Stimulated activated CD8-positive, alpha-beta memory T cell treated with anti-CD3 and anti-CD28 coated beads, Interleukin-7, amount 100 ng/mL, for 1 hour (primary cell): ENCODE data around the gene TRMT44.

Experiments used
- DNase-seq, 2 donors: peaks; one replicate each; pipeline ENCODE4 v3.0.0-alpha.2; 2020; ENCODE audit warnings: low read depth in 2 of 2

The TRMT44 gene

DNA sequence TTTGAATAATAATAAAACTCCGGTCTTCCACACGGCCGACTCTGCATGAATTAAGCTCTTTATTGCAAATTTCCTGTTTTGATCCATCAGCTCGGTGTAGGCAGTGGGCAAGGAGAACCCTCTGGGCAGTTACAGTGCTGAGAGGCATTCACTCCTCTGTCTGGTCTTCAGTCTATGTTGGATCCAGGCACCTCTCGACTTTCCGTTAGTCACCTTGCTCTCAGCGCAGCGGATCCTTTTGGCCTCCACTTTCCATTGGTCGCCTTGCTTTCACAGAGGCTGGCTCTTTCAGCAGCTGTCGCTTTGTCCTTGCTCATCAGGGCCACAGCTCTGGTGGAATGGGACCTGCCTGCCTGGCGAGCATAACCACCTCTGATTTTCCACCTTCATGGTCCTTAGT, 52.9 kb downstream of the TRMT44 start:
- no peak for DNase-seq

GRCh38 chr4:8494218-8494617, 53.6 kb downstream of the TRMT44 start:
- DNase-seq = no peak

DNA sequence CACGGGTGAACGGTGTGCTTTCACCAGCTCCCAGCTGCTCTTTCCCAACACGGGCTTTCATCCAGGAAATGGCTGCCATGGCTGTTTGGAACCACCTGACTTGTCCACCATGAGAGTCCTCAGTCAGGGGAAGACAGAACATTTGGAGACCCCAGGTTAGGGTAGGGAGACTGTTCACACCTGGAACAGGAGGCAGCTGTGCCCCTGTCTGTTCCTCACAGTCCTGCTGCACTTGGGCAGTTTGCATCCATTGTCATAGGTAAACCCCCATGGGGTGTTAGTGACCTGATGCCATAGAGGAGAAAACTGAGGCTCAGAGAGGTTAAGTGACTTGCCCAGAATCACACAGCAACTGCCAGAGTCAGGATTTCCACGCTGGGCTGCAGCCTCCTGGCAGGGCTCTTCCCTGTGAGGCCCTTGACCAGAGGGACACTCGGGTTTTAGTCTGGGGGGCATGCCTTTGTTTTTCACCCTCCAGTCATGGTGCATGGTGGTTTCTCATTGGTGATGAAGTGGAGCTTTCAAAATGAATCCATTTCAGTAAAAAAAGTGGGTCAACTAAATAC, 54.5 kb downstream of the TRMT44 start:
- DNase-seq = no peak

- DNase-seq = no peak
These were observed 55.2 kb downstream of the TRMT44 start for GRCh38 chr4:8495803-8496202.

GRCh38 chr4:8497762-8498161, 57.2 kb downstream of the TRMT44 start:
- DNase-seq = no peak

- no peak for DNase-seq
These were observed 60.4 kb downstream of the TRMT44 start for GRCh38 chr4:8500966-8501365.

DNA sequence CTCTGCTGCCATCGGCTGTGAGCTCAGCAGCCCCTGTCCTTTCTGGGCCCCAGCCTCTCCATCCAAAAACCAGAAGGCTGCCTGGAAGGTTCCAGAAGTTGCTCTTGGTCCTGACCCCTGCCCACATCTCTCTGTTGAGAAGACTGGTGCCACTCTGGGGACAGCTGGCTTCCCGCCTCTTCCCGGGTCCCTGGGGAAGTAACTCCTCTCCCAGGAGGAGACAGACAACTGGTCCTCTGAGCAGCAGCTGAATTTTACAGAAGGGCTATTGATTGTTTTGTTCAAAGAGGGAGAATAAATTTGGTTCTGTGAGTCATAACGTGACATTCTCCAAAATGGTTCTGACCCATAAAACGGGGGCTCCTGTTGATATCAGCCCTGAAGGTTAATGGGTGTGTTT, 61.2 kb downstream of the TRMT44 start:
- no peak for DNase-seq

- DNase-seq = no peak
These were observed 61.8 kb downstream of the TRMT44 start for GRCh38 chr4:8502371-8502770.

- DNase-seq = no peak
These were observed 62.4 kb downstream of the TRMT44 start for GRCh38 chr4:8502836-8503585.

DNA sequence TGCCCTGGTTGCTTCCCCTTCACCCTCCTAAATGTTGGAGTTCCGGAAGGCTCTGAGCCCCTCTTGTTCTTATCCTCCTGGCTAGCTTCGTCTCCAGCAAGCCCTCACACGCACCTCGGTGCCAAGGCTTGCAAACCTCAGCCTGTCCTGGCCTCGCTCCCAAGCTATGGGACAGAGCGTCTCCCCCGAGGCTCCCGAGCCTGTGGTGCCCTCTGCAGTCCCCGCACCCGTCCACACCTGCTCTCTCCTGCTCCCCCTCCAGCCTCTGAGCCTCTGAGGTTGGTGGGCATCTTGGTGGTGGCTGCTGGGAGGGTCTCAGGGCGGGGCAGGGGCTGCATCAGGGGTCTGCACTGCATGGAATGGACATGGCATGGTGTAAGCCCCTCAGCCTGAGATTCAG, 63.2 kb downstream of the TRMT44 start:
- DNase-seq = no peak

DNA sequence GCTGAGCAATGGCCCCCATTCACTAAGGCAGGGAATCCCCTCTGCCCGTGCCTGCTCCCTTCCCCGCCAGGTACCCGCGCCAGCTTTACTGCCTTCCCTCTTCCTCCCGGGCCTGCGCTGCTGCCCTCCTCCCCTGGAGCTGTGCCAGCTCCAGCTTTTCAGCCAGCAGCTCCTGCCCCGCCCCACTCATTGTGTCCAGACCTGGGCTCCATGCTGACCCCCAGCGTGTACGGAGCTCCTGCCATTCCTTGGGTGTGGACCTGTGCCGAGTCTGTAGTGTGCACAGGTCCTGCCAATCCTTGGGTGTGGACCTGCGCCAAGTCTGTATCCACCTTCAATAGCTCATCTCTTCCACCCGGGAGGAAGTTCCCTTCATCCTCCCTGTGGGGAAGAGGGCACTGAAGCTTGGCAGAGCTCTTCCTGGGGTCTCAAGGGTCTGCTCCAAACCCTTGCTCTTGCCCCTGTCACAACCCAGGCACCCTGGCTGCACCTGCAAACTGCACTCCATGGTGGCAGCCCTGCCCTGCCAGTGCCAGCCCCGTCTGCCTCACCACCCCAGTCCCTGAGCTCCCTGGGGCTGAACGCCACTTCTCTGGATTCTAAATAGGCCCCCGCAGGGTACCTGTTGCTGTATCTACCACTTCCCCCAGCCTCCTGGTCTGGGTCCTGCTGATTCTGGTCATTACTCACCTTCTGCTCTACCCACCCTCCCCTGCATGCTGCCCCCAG, 63.9 kb downstream of the TRMT44 start:
- DNase-seq = no peak

- DNase-seq = no peak
These were observed 64.7 kb downstream of the TRMT44 start for GRCh38 chr4:8505229-8505628.

- no peak for DNase-seq
These were observed 65.4 kb downstream of the TRMT44 start for GRCh38 chr4:8506006-8506372.

- DNase-seq = no peak
These were observed 66.0 kb downstream of the TRMT44 start for GRCh38 chr4:8506373-8507195.

GRCh38 chr4:8507196-8507570, 66.6 kb downstream of the TRMT44 start:
- no peak for DNase-seq

DNA sequence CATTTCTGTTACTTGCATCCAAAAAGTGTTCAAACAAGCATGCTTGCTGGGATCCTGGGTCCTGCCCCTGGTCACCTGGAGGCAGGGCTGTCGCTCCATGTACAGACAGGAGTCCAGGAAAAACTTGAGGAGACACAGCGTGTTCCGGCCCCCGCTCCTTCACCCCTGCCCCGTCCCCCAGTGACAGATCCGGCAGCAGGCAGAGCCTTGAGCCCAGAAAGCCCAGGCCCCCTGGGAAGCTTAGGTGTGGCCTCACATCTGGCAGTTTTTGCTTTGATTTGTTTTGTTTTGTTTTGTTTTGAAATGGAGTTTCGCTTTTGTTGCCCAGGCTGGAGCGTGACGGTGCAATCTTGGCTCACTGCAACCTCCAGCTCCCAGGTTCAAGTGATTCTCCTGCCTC, 67.0 kb downstream of the TRMT44 start:
- no peak for DNase-seq

GRCh38 chr4:8508266-8508665, 67.7 kb downstream of the TRMT44 start:
- no peak for DNase-seq

GRCh38 chr4:8508740-8509139, 68.2 kb downstream of the TRMT44 start:
- no peak for DNase-seq

GRCh38 chr4:8509311-8509950, 68.9 kb downstream of the TRMT44 start:
- DNase-seq = no peak

GRCh38 chr4:8510191-8510590, 69.6 kb downstream of the TRMT44 start:
- DNase-seq = no peak

DNA sequence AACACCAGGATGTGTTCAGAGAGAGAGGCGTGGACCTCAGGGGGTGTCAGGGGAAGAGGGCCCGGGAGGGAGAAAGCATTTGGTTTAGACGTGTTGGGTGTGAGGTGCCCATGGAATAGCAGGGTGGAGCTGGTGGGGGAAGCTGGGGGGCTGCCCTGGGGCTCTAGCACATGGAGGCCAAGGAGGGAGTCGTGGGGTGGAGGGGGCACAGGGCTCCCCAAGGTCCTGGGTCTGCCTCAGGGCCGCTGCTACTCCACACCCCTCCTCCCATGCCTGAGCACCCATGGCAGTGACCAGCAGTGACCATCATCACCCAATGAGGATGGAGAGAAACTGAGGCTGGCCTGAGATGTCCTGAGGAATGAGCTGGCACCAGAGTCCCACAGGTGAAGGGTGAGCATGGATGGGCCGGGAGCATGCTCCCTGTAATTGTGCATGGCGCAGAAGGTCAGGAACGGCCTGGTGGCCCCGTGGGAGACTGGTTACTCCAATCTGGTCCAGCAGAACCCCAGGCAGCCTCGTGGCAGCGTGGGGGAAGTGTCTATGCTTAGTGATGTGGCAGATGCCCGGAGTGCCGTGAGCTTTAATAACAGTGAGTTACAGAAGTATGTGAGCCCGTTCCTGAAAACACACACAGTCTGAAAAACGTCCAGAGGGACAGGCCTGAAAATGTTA, 70.2 kb downstream of the TRMT44 start:
- no peak for DNase-seq
